Middle frontal gyrus (tissue), 1 donor: Measurements from ENCODE around the gene ZNF428.
"Not testable (repeated sequence)": the region's sequence is repeated elsewhere in the genome, so short reads cannot be mapped to it uniquely, and the experiment has no call there.

Experiments
- DNase-seq: peaks from one replicate; pipeline ENCODE4 v3.0.0-alpha.2; 2015; ENCODE audit warnings: low spot score; ENCODE audit errors: extremely low spot score

ZNF428 gene

DNA sequence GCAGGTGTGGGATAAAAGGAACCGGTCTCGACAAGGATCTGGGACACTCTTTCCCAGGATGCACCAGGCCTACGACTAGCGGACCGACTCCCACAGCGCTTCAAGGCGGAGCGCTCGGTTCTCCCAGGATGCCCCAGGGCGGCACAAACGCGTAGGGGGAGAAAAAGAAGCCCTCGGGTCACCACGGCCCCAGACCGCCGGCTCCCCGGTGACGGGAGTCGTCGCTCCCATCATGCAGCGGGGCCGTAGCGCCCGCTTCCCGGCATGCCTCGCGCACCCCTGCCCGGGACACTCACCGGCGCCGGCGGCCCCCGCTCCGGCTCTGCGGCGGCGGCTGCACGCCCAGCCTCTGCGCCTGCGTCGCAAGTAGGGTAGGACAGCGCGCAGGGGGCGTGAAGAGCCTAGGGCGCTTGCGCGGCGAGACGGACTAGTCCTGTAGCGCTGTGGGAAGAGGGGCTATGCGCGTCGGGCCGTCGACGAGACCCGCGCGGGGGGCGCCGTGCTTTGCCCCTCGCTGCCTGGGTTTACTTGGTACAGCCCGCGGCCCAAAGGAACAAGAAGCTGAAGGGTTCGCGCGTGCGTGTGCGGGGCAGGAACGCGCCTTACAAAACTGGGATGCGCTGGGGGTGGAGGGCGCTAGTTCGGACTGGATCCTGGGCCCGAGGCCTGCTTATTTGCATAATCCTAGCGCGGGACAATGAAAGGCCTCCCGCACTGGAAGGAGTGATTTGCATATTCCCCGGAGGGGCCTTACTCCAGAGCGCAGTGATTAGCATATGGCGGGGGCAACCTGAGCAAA is at the start of gene ZNF428:
TSS of gene ZNF428 (minus strand) at position 368 of the 799 bp plus-strand sequence. CDS start 5,325 bp downstream, outside the sequence.
- DNase-seq = peak; percentile 80

- peak; percentile 96 for DNase-seq
Observed at GRCh38 chr19:43668406-43669109, 49.1 kb upstream of the ZNF428 start.

DNA sequence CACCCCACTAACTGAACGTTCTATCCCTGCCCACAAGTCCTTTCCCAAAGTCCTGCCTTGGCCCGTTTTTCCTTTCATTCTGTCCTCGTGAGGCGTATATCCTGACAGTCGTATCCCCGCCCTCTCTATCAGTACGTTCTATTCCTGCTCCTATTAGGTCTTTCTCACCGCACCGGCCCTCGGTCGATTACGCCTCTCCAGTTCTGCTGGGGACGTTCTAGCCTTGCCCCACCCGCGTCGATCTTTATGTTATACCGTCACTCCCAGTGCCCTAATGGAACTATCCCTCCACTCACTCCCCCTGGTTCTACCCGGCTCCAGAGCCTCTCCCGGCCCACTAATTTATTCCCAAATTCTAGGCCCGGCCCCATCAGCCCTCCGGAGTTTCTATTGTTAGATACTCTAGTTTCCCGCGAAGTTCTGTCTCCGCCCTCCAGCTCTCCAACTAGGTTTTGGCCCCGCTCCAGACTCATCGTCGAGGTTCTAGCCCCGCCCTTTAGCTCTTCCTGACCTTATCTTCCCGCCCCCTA is 48.5 kb upstream of the ZNF428 start:
- no peak for DNase-seq

- no peak for DNase-seq
Observed at GRCh38 chr19:43667126-43667875, 47.9 kb upstream of the ZNF428 start.

- no peak for DNase-seq
Observed at GRCh38 chr19:43664018-43664417, 44.6 kb upstream of the ZNF428 start.

DNA sequence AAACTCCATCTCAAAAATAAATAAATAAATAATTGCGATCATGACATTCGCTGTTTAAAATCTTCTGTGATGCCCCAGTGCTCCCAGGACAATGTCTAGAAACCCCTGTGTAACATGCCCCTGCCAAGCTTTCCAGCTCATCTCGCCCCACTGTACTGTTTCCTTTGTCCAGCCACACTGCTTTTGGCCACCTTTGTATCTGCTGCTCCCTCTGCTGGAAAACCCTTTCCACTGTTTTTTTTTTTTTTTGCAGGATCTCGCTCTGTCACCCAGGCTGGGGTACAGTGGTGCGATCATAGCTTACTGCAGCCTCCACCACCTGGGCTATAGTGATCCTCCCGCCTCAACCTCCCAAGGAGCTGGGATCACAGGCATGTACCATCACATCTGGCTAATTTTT is 43.1 kb upstream of the ZNF428 start:
- DNase-seq = no peak

DNA sequence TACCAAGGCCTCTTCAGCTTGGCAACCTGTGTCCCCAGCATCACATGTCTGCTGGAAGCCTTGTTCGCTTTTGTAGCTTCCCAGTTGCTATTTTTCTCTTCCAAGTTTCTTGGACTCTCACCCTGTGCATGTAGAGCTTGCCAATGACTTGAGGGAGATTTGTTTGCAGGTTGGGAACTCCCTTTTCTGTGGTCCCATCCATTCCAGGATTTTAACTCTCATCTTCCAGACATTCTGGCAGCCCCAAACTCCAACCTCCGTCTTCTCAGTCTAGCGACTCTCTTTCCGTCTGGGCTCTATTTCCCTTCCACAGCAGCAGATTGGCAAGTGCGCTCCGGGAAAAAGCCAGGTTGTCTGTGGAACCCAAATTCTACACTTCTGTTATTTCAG is 41.5 kb upstream of the ZNF428 start:
- DNase-seq = no peak

DNA sequence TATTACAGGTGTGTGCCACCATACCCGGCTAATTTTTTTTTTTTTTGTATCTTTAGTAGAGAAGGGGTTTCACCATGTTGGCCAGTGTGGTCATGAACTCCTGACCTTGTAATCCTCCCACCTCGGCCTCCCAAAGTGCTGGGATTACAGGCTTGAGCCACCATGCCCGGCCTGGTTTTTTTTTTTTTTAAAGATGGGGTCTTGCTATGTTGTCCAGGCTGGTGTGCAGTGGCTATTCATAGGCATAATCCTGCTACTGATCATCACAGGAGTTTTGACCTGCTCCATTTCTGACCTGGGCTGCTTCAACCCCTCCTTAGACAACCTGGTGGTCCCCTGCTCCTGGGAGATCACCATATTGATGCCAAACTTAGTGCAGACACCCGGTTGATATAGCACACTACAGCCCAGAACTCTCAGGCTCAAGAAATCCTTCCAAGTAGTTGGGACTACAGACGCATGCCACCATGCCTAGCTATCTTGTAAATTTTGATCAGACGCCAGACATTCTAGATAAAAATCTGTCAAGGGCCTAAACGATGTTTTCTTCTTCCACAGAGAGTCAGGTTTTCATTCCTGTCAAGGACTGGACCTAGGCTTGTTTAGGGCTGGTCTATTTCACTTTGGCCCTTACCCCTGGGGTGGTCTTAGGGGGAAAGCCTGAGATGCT is 41.0 kb upstream of the ZNF428 start:
- no peak for DNase-seq

GRCh38 chr19:43658494-43658893 is 39.1 kb upstream of the ZNF428 start:
- DNase-seq = no peak

DNA sequence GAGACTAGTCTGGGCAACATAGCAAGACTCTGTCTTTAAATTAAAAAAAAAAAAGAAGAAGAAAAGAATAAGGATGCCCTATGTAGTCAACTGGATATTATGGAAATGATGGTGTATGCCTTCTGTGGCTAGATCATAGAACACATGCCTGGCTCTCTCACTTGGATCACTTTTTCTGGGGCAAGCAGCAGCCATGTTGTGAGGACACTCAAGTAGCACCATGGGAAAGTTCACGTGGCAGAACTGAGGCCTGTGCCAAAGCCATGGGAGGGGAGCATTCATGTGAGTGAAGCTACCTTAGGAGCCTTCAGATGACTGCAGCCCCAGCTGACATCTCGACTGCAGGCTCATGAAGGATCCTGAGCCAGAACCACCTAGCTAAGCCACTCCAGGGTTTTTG is 38.6 kb upstream of the ZNF428 start:
- DNase-seq = no peak

DNA sequence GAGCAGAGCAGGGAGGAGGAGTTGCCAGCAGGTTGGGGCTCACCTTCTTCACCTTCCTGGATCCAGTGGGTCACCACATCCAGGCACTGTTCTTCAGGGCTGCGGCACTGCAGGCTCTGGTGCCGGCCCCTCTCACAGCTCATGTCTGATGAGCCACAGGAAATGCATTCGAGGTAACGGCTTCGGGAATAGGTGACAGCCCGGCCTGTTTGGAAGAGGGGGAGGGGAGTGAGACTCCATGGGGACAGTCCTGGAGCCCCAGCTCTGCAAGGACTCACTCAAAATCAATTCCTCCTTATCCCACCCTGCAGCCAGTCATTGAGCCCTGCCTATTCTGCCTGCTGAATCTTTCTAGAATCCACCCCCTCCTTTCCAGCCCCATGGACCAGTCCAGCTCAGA is 37.0 kb upstream of the ZNF428 start:
- no peak for DNase-seq

DNA sequence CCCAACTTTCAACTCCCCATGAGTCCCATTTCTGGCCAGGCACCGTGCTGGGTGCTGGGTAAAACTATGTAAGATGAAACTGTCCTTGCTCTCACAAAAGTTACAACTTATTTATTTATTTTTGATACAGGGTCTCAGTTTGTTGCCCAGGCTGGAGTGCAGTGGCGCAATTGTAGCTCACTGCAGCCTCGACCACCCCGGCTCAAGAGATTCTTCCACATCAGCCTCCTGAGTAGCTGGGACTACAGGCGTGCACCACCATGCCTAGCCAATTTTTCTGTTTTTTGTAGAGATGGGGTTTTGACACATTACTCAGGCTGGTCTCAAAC is 33.1 kb upstream of the ZNF428 start:
- no peak for DNase-seq

GRCh38 chr19:43651758-43652545 is 32.5 kb upstream of the ZNF428 start:
- peak; percentile 58 for DNase-seq

DNA sequence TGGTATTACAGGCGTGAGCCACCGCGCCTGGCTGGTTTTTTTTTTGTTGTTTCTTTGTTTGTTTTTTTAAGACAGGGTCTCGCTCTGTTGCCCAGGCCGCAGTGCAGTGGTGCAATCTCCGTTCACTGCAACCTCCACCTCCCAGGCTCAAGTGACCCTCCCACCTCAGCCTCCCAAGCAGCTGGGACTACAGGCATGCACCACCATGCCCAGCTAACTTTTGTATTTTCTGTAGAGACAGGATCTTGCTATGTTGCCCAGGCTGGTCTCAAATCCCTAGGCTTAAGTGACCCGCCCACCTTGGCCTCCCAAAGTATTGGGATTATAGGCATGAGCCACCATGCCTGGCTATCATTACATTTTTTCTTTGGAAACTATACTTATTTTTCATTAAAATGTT is 30.8 kb upstream of the ZNF428 start:
- DNase-seq = not testable (repeated sequence)

DNA sequence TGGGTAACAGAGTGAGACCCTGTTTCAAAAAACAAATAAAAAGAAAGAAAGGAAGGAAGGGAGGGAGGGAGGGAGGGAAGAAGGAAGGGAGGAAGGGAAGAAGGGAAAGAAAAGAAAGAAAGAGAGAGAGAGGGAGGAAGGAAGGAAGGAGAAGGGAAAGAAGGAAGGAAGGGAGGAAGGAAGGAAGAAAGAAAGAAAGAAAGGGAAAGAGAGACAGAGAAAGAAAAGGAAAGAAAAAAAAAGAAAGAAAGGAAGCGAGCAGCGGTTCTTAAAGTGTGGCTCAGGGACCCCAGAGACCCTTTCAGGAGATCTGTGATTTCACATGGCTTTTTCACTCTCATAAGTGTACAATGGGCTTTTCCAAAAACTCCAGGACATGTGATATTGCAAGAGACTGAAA is 30.1 kb upstream of the ZNF428 start:
- DNase-seq = no peak

- DNase-seq = no peak
Observed at GRCh38 chr19:43648633-43649032, 29.2 kb upstream of the ZNF428 start.

GRCh38 chr19:43644181-43644580 is 24.8 kb upstream of the ZNF428 start:
- no peak for DNase-seq

DNA sequence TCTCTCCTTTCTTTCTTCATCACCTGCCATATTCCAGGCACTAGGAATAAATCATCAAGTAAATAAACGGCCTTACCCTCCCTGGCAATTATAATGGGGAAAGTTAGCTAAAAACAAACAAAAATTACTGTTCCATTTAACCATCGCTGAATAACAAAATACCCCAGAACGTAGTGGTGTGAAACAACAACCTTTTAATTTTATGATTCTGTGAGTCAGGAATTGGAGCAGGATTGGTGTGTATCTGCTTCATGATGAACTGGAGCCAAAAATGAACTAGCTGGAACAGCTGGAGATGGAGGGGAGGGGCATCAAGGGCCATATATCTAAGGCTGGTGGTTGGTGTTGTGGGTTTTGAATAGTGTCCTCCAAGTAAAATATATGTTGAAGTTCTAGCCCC is 23.9 kb upstream of the ZNF428 start:
- no peak for DNase-seq

- no peak for DNase-seq
Observed at GRCh38 chr19:43642531-43642930, 23.1 kb upstream of the ZNF428 start.

GRCh38 chr19:43641333-43641732 is 21.9 kb upstream of the ZNF428 start:
- DNase-seq = no peak

GRCh38 chr19:43640424-43640757 is 21.0 kb upstream of the ZNF428 start:
- no peak for DNase-seq
